Endothelial cell of umbilical vein (primary cell): ENCODE results near the gene GXYLT2. TPM values are rescaled to one million over a fixed set of nuclear protein-coding genes. Genes with fewer than 3 reads are reported as not detected.
"Not testable (repeated sequence)": the region's sequence is repeated elsewhere in the genome, so short reads cannot be mapped to it uniquely, and the experiment has no call there.

Source experiments
- BruUV-seq: library from RNA; stranded (reverse); fragments of 400-500 nt; replicated peaks from 2 replicates; lab custom pipeline; 2021; lab: Mats Ljungman, UMichigan
- CTCF ChIA-PET: fragments of 300-600, 350-600 bp; sonication (Branson Sonifier 250); formaldehyde crosslinking; loops from one replicate; lab custom pipeline; 2021; ENCODE audit warnings: antibody characterized with exemption, inconsistent platforms; lab: Charles Lee
- POLR2A ChIA-PET: fragments of 300-600, 350-600 bp; sonication (Branson Sonifier 250); formaldehyde crosslinking; loops from one replicate; lab custom pipeline; 2021; ENCODE audit warnings: antibody characterized with exemption, inconsistent platforms; lab: Charles Lee
- DNase-seq: peaks from one replicate; pipeline ENCODE4 v3.0.0-alpha.2; 2011; ENCODE audit warnings: low read depth, low spot score
- FAIRE-seq: peaks from 2 replicates; lab custom pipeline; 2011; peaks lifted over from hg19 to GRCh38; lab: Jason Lieb, UNC
- H2AFZ ChIP-seq: 2 replicates; pipeline ENCODE4 v1.6.0; 2012; ENCODE audit warnings: low read depth, low read length, control low read depth, inconsistent platforms
- H3K27ac ChIP-seq: 2 replicates; pipeline ENCODE4 v1.5.1; 2011; ENCODE audit warnings: low read depth, mild to moderate bottlenecking, control low read depth, low read length, moderate library complexity; ENCODE audit not compliant: insufficient read depth
- H3K27me3 ChIP-seq, 2 experiments: 2 replicates each; pipeline versions ENCODE4 v1.6.0 to v1.6.1; 2011; ENCODE audit warnings: low read length in 2 of 2, mixed read lengths in 1 of 2; ENCODE audit not compliant: control insufficient read depth in 2 of 2, insufficient read depth in 2 of 2
- H3K36me3 ChIP-seq, 2 experiments: 2 replicates in 1 of 2; 3 replicates in 1 of 2; pipeline ENCODE4 v1.5.1; 2011; ENCODE audit warnings: low read length in 2 of 2, mild to moderate bottlenecking in 1 of 2, moderate library complexity in 1 of 2; ENCODE audit not compliant: control insufficient read depth in 2 of 2, insufficient read depth in 2 of 2; ENCODE audit errors: extremely low read depth in 1 of 2
- H3K4me1 ChIP-seq: 3 replicates; pipeline ENCODE4 v1.5.1; 2011; ENCODE audit warnings: mild to moderate bottlenecking, low read length; ENCODE audit not compliant: control insufficient read depth, insufficient read depth; ENCODE audit errors: extremely low read depth
- H3K4me2 ChIP-seq: 2 replicates; pipeline ENCODE4 v1.6.1; 2011; ENCODE audit warnings: low read length, control low read depth, mixed read lengths; ENCODE audit not compliant: insufficient read depth
- H3K4me3 ChIP-seq, 3 experiments: fragments of 200-600 bp in 1 of 3; sonication (generic), shearing (Covaris generic) in 1 of 3; replicated peaks in 1 of 3; 2 replicates each; pipeline ENCODE4 v1.5.1; 2011 to 2016; ENCODE audit warnings: control low read depth in 3 of 3, low read length in 3 of 3, mild to moderate bottlenecking in 2 of 3, inconsistent platforms in 1 of 3, low read depth in 1 of 3, moderate library complexity in 1 of 3; ENCODE audit not compliant: insufficient read depth in 1 of 3
- H3K79me2 ChIP-seq: 2 replicates; pipeline ENCODE4 v1.6.0; 2012; ENCODE audit warnings: low read length, inconsistent platforms; ENCODE audit not compliant: control insufficient read depth, insufficient read depth
- H3K9ac ChIP-seq: replicated peaks from 2 replicates; pipeline ENCODE3; 2011; ENCODE audit warnings: low read length, control low read depth; ENCODE audit not compliant: insufficient read depth; ENCODE audit errors: extremely low read depth
- H3K9me1 ChIP-seq: replicated peaks from 3 replicates; pipeline ENCODE4 v1.6.0; 2011; ENCODE audit warnings: mild to moderate bottlenecking, low read length; ENCODE audit not compliant: control insufficient read depth, insufficient read depth; ENCODE audit errors: extremely low read depth
- H3K9me3 ChIP-seq: replicated peaks from 2 replicates; pipeline ENCODE4 v1.5.1; 2012; ENCODE audit warnings: low read length, inconsistent platforms; ENCODE audit not compliant: control insufficient read depth, insufficient read depth
- H4K20me1 ChIP-seq: replicated peaks from 2 replicates; pipeline ENCODE3; 2011; ENCODE audit warnings: mild to moderate bottlenecking, low read length; ENCODE audit not compliant: control insufficient read depth, insufficient read depth; ENCODE audit errors: extremely low read depth
- GATA2 ChIP-seq: IDR thresholded peaks from 2 replicates; pipeline ENCODE4 v1.7.0; 2011; ENCODE audit warnings: low read depth, mild to moderate bottlenecking, moderate library complexity, mixed read lengths, low read length; ENCODE audit not compliant: insufficient read length, insufficient read depth
- dilution Hi-C: fragments of 300-500 bp; cut with MboI; formaldehyde crosslinking; loops from one replicate; pipeline ENCODE4 v1.15.0; 2019; ENCODE audit warnings: low sequenced_read_pairs; ENCODE audit not compliant: extremely low pct_ligation_motif_present
- intact Hi-C: fragments of 100-400 bp; cut with micrococcal nuclease; formaldehyde crosslinking; loops from one replicate; pipeline ENCODE4 v1.10.0; 2022
- polyA plus RNA-seq, 4 experiments: library from polyadenylated mRNA; depleted of rRNA in 3 of 4; stranded (reverse) in 3 of 4; unstranded in 1 of 4; fragments of >200 nt; gene quantifications; 2 replicates each; pipeline versions ENCODE4 v1.2.1 to v1.2.3, GENCODE V29; 2011 to 2012; ENCODE audit warnings: missing spikeins in 1 of 4
- total RNA-seq: library from RNA; stranded (reverse); gene quantifications from 2 replicates; pipeline ENCODE4 v1.2.3, GENCODE V29; 2021
- TF ChIP-seq, protein P1 (sequence below): IDR thresholded peaks from 2 replicates; pipeline ENCODE4 v1.6.1; 2011; ENCODE audit not compliant: insufficient read depth, insufficient read length

Gene GXYLT2
- total and polyA plus RNA-seq, 2 donors (not counting 3 experiments of a cell fraction or from before 2014, with no cell fraction given): 0.07 to 0.24 TPM

- H3K4me1 ChIP-seq: peaks cover 27% of the 10 kb centered on the region
- CTCF ChIA-PET: interaction anchor here (1.0 to 8.8 kb wide), 4 partner anchors 19 to 61 kb away, joined by 3 to 69 read pairs (median 6); no protein-coding TSS in a partner anchor
- peak overlapping the region in 1 of 3 experiments; percentile 97 for H3K4me3 ChIP-seq
- POLR2A ChIA-PET: no interaction called here
- H4K20me1 ChIP-seq: peaks cover 29% of the 10 kb centered on the region
- DNase-seq: no peak
- H3K9ac ChIP-seq: no peak overlapping the region
- peaks cover 0 to 9% of the 10 kb centered on the region in 2 experiments for H3K36me3 ChIP-seq
- intact Hi-C loops (loop anchor here (2.0 kb wide), 1 partner anchor 19 kb away; no protein-coding TSS in a partner anchor), dilution Hi-C loops (no loop called here)
- H2AFZ ChIP-seq: no peak overlapping the region
- H3K27me3 ChIP-seq: no peaks in the 10 kb centered on the region
- peak; percentile 29 for TF ChIP-seq GATA2
- TF ChIP-seq, protein P1, sequence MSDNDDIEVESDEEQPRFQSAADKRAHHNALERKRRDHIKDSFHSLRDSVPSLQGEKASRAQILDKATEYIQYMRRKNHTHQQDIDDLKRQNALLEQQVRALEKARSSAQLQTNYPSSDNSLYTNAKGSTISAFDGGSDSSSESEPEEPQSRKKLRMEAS: no peak
- peak overlapping the region; percentile 95 for H3K4me2 ChIP-seq
- H3K27ac ChIP-seq: no peak overlapping the region
- no peak for FAIRE-seq
- H3K79me2 ChIP-seq: peaks cover 80% of the 10 kb centered on the region
- BruUV-seq: no TSS peak
- no peaks in the 10 kb centered on the region for H3K9me1 ChIP-seq
- H3K9me3 ChIP-seq: no peaks in the 10 kb centered on the region
Observed at GRCh38 chr3:72999951-73000350, 112.1 kb downstream of the GXYLT2 start.

DNA sequence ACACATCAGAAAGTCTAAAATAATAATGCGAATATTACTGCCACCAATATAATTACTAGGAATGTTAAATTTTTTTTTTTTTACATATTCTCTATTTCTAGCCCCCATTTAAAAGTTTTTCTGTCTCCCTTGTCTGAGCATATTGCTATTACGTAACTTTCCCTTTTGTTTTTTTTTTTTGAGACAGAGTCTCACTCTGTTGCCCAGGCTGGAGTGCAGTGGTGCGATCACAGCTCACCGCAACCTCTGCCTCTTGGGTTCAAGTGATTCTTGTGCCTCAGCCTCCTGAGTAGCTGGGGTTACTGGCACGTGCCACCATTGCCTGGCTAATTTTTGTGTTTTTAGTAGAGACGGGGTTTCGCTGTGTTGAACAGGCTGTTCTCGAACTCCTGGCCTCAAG lies 115.2 kb downstream of the GXYLT2 start:
- Histone ChIP-seq H4K20me1 (peaks cover 30% of the 10 kb centered on the region), H3K79me2 (peaks cover 99% of the 10 kb centered on the region), H3K4me1 (peaks cover 23% of the 10 kb centered on the region), H3K36me3 (peaks cover 1 to 12% of the 10 kb centered on the region in 2 experiments)
- H3K27ac ChIP-seq, H3K27me3 ChIP-seq, H3K4me2 ChIP-seq, H3K9ac ChIP-seq, FAIRE-seq, BruUV-seq, intact Hi-C loops, dilution Hi-C loops, DNase-seq, H2AFZ ChIP-seq, H3K9me3 ChIP-seq, H3K9me1 ChIP-seq, POLR2A ChIA-PET, CTCF ChIA-PET, H3K4me3 ChIP-seq: not testable (repeated sequence)
